ENCODE data around the gene SPTBN4.

- TF ChIP-seq CTCF (conservative IDR thresholded peaks at IDR 0.05 in 1 of 2, IDR thresholded peaks at IDR 0.05 in 1 of 2; ENCODE audit: low read depth in 1 of 2, low read length in 2 of 2) (no peak), EZH2 (IDR thresholded peaks at IDR 0.05; ENCODE audit: low read length, missing control alignments) (no peak)
Observed at GRCh38 chr19:40590464-40591265, 123.9 kb downstream of the SPTBN4 start.

Measured in fibroblast of lung (primary cell).